DLD1 (cell line): ENCODE results near the gene ANTXR1.

ENCODE experiments used
- in situ Hi-C: cut with HindIII; loops from 2 replicates; pipeline ENCODE4 v1.10.0; 2017; ENCODE audit warnings: low sequenced_read_pairs

Gene ANTXR1

DNA sequence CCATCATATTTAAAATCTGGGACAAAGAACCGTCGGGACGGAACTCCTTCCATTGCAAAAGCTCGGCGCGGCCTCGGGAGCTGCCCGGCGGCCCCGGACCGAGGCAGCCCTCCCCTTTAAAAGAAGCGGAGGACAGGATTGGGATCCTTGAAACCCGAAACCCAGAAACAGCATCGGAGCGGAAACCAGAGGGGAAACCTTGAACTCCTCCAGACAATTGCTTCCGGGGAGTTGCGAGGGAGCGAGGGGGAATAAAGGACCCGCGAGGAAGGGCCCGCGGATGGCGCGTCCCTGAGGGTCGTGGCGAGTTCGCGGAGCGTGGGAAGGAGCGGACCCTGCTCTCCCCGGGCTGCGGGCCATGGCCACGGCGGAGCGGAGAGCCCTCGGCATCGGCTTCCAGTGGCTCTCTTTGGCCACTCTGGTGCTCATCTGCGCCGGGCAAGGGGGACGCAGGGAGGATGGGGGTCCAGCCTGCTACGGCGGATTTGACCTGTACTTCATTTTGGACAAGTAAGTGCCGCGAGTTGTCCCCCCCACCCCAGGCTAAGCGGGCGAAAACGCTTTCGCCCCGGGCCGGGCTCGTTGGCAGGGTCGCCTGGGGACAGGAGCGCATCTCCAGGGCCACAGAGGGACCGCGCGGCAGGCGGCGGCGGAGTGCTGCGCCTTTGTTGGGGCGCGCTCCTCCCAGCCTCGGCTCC is at the start of gene ANTXR1:
Gene ANTXR1, plus strand, starts transcription at position 38 of the 698 bp plus-strand sequence. Its CDS starts 321 bp downstream, at position 359.
- in situ Hi-C loops, result no loop called here

GRCh38 chr2:68964282-68964681 is 48.7 kb upstream of the ANTXR1 start:
- in situ Hi-C loops, result no loop called here

DNA sequence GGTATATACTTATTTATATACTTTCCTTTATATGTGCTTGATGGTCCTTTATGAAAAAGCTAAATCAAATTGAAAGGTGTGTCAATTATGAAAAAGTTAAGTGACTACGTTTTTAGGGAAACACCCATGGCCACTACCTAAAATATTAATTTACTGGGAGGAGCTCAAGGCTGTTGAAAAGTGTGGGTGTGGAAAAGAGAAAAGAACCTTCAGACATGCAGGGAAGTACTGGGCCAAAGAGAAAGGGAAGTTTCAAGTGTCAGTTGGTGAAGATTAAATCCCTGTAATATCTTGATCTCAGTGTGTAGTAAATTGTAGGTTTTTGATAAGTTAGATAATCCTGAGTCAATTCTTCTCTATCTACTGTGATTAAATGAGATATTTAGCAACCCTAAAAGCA is 44.8 kb upstream of the ANTXR1 start:
- in situ Hi-C loops, result no loop called here

- in situ Hi-C loops, result no loop called here
Observed at GRCh38 chr2:68969736-68970490, 43.1 kb upstream of the ANTXR1 start.

GRCh38 chr2:68970566-68971265 is 42.3 kb upstream of the ANTXR1 start:
- in situ Hi-C loops, result no loop called here

DNA sequence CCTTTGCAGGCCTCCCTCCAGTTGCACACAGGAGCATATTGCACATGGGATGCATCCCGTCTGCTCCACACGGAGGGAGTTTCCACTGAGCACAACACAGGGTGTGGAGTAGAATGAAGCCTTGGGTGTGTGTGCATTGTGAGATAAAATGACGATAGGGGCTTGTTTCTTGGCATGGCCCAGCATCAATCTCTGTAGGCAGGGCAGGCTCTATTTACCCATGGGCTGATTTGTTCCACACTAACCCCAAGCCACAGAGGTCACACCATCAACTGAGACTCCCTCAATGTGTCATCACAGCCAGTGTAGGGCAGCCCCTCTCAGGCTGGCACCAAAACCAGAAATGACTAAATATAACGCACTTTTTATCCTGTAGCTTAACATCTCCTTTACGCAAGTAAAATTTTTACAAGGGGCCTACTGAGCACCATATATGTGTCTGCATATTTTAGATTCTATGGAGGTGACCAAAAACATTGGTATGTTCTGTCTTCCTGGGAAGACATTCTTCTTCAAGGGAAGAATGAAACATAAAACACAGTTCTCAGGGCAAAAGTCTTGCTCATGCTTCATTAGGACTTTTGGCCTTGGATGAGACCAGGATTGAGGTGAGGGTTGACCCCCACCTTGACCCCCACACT is 41.3 kb upstream of the ANTXR1 start:
- in situ Hi-C loops, result no loop called here

DNA sequence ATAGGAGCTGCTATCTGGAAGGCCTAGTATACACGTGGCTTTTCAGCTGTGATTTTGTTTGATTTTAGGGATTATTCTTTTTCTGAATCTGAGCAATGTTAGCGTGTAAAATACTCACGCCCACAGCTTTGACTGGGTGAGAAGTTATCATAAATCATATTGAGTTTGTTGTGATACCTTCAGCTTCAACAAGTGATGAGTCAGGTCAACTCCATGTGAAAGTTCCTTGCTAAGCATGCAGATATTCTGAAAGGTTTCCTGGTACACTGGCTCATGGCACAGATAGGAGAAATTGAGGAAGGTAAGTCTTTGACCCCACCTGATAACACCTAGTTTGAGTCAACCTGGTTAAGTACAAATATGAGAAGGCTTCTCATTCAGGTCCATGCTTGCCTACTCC is 38.7 kb upstream of the ANTXR1 start, which contains the start of gene GKN1:
Gene GKN1, plus strand, starts transcription at position 386 of the 400 bp plus-strand sequence. CDS start 42 bp downstream, outside the sequence.
- in situ Hi-C loops, result no loop called here

DNA sequence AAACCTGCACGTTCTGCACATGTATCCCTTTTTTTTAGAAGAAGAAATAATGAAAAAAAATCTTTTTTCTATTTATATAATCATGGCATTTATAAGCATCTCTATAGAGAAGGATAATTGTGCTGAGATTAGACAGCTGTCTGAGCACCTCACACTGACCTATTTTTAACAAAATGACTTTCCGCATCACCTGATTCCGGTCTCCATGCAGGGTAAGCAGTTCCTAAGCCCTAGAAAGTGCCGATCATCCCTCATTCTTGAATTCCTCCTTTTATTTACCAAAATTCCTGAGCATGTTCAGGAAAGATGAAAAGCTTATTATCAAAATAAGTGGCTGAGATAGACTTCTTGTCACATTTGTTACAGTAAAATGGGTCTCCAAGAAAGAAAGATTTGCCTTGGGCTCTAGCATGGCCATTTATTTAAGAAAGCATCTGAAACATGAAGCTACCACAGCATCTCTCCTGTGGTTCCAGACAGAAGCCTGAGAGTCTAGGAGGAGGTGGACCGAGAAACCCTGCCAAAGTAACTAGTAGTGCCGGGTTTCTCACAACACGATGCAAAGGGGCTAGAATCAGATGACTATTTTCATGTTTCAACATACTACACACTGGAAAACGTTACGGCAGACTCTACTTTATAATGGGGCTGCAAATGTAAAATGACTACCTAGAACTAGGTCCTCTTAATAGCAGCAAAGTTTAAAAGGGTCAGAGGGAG is 37.9 kb upstream of the ANTXR1 start:
- in situ Hi-C loops, result no loop called here

GRCh38 chr2:68975844-68976243 is 37.1 kb upstream of the ANTXR1 start:
- in situ Hi-C loops, result no loop called here

- in situ Hi-C loops, result no loop called here
Observed at GRCh38 chr2:68977453-68977852, 35.5 kb upstream of the ANTXR1 start.

DNA sequence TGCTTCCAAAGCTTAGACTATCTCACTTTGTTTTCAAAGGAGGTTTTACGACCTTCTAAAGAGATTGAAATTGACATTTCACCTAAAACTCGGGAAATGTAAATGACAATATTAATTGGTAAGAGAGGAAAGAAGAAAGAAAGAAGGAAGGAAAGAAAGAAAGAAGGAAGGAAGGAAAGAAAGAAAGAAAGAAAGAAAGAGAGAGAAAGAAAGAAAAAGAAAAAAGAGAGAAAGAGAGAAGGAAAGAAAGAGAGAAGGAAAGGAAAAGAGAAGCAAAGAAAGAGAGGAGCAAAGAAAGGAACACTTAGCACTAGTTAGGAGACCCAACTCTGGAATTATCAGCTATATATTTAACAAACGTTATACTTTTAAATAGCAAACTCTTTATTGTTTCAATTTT is 34.9 kb upstream of the ANTXR1 start:
- in situ Hi-C loops, result no loop called here

DNA sequence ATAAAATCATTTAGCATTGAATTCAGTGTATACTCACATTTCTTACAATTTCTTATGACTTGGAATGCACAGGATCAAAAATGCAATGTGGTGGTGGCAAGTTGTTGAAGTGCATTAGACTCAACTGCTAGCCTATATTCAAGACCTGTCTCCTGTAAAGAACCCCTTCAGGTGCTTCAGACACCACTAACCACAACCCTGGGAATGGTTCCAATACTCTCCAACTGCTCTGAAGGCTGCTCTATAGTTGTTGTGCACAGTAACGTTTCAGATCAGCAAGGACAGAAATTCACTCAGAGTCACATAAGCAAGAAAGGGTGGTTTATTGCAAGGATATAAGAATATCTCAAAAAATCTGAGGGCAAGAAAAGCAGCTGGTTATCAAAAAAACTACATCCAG is 32.0 kb upstream of the ANTXR1 start:
- in situ Hi-C loops, result no loop called here

DNA sequence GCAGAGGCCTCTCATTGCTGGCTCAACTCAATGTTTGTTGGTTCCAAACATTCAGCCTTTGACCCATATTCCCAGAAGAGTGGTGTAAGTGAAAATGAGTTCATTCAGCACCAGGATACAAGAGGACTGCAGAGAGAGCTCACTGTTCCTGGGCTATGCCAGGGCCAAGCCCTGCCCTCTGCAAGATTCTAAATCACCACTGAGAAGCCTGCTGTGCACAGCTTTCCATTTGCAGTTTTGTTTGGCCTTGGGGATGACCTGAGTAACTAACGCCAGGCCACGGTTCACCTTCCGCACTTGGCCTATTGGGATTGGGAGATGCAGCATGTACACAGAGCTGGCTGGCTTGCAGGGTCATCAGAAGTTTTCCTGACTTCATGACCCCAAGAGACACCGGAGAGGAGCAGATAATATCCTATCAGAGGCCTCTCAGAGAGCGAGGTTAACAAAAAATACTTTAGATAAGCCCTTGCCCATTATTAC is 25.9 kb upstream of the ANTXR1 start:
- in situ Hi-C loops, result no loop called here

DNA sequence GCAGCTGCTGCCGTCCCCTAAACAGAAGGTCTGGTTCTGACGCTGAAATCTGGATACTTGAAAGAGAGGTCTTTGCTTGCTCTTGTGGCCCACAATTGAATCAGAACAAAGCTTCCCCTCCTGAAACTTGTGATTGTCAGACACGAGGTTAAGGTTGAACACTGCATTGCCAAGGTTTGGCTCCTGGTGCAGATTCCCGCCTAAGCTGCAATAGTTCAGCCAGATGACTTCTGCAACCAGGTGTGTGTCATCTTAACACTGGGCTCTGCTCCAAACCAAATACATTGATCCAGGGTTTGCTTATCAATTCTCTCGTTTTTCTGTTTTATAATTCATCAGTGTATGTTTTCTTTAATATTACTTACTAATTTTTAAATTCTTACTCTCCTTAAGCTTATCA is 23.9 kb upstream of the ANTXR1 start:
- in situ Hi-C loops, result no loop called here

DNA sequence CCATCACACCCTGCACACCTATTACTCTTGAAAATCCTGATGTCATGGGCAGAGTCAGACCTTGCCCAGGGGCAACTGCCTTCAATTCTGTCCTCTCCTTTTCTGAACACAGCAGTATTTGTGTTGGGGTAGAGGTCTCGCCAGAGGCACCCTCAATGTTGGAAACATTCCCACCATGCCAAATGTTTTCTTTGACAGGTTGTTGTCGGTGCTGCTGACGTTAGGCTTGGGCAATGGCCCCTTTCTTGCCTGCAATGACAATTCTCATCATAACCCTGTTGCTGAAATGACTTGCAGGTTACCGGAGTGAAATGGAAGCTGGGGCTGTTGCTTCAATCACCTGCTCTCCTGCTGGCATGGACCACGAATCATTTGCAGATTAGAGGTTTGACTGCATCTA is 20.6 kb upstream of the ANTXR1 start:
- in situ Hi-C loops, result no loop called here

GRCh38 chr2:68992933-68993332 is 20.0 kb upstream of the ANTXR1 start:
- in situ Hi-C loops, result no loop called here

DNA sequence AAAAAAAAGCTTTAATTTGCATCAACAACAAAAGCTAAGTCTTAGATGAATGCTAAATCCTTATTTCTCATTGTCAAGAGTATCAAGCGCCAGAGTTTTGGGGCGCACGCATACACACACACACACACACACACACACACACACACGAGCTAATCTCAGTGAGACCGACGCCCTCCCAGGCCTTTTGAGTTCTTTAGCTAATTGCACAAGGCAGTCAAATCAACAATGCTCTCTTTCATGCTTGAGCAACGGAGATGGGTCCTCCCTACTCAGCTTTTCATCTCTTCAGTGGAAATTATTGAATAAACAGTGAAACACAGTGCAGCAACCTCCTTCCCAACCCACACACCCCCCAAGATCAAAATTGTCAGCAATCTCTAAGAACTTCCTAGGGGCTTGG is 19.3 kb upstream of the ANTXR1 start:
- in situ Hi-C loops, result no loop called here

- in situ Hi-C loops, result no loop called here
Observed at GRCh38 chr2:68994864-68995263, 18.1 kb upstream of the ANTXR1 start.

DNA sequence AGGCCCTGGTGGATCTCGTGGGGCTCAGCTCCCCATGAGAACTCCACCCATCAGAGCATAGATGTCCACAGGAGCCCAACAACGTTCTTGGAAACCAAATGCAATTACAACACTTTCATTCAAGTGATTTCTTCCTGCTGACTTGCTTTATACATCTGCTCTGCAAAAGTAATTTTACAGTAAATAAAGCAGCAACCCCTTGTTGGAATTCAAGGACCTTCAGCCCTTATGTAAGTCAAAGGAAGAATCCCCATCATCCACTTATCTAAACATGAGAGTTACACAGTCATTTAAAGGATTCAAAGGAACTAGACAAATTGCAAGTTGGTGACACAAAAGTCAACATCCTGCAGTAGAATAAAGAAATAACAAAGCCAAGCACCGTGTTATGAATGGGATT is 17.1 kb upstream of the ANTXR1 start:
- in situ Hi-C loops, result no loop called here

DNA sequence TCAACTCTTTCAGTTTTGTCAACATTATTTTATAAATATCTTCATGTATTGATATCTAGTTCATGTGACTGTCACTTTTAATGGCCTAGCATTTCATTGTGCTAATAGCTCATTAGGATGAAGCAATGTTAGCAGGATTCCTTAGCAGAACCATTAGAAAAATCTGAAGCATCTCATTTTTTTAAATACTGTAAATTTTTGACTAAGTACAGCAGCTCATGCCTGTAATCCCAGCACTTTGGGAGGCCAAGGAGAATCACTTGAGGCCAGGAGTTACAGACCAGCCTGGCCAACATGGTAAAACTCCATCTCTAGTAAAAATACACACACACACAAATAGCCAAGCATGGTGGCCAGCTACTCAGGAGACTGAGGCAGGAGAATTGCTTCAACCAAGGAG is 15.6 kb upstream of the ANTXR1 start:
- in situ Hi-C loops, result no loop called here
